Coronary artery (tissue), 2 donors: Measurements from ENCODE around the gene PCYOX1L.
A peak's percentile ranks its signal among the peaks of the same experiment; 100 is the strongest.
"Not testable (repeated sequence)": the region's sequence is repeated elsewhere in the genome, so short reads cannot be mapped to it uniquely, and the experiment has no call there.

ENCODE experiments used
- DNase-seq: peaks from one replicate; pipeline ENCODE4 v3.0.0-alpha.2; 2017; ENCODE audit warnings: low spot score
- H3K27ac ChIP-seq, 2 donors: fragments of 200-600 bp; sonication (generic); one replicate each; pipeline ENCODE4 v1.5.1; 2016 to 2019
- H3K4me3 ChIP-seq: fragments of 200-600 bp; sonication (generic); 2 replicates; pipeline ENCODE4 v1.5.1; 2016; ENCODE audit warnings: mild to moderate bottlenecking, moderate library complexity
- TF ChIP-seq, protein P1 (sequence below): fragments of 200-600 bp; sonication (generic); IDR thresholded peaks from one replicate; pipeline ENCODE4 v1.5.1; 2019; ENCODE audit warnings: antibody characterized with exemption

PCYOX1L gene

DNA sequence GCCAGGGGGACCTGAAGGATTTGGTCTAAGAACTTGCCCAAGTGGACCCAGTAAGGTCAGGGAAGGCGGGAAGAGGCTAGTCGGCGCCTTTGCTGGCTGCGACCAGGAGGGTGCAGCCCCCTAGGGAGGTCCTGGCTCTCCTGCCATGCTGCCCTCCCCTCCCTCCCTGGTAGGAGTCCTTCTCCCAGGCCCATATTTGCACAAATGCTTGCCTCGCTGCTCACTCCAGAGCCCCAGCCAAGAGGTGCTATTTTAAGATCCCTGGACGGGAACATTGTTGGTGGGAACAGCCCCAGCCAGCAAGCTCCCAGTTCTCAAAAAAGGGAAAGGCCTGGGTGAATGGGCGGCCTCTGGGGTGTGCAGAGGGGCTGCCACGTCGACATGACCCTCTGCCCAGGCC is 25.6 kb downstream of the PCYOX1L start:
- TF ChIP-seq, protein P1, sequence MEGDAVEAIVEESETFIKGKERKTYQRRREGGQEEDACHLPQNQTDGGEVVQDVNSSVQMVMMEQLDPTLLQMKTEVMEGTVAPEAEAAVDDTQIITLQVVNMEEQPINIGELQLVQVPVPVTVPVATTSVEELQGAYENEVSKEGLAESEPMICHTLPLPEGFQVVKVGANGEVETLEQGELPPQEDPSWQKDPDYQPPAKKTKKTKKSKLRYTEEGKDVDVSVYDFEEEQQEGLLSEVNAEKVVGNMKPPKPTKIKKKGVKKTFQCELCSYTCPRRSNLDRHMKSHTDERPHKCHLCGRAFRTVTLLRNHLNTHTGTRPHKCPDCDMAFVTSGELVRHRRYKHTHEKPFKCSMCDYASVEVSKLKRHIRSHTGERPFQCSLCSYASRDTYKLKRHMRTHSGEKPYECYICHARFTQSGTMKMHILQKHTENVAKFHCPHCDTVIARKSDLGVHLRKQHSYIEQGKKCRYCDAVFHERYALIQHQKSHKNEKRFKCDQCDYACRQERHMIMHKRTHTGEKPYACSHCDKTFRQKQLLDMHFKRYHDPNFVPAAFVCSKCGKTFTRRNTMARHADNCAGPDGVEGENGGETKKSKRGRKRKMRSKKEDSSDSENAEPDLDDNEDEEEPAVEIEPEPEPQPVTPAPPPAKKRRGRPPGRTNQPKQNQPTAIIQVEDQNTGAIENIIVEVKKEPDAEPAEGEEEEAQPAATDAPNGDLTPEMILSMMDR: no peak
- Histone ChIP-seq H3K4me3 (peak overlapping the region; percentile 59), H3K27ac (peak overlapping the region; percentile 85 to 91)
- peak; percentile 93 for DNase-seq

DNA sequence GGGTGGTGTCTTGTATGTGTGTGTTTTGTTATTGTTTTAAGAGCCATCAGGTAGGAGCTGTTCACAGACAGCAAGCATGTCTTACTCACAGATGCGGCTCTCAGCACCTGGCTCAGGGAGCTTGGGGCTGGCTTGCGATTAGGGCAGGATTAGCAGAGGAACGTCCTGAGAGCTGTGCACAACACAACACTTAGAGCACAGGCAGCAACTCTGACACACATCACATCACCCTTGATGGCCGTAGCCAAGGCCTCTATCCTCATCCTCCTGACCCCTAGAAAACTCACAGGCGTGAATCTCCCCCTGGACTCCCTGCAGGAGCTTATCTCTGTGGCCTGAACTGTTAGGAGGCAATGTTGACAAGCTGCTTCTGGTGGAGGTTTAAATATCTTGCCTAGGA is 28.3 kb downstream of the PCYOX1L start:
- TF ChIP-seq, protein P1: no peak
- no peak for DNase-seq
- Histone ChIP-seq H3K27ac (peak overlapping the region; percentile 85 to 91), H3K4me3 (peak overlapping the region; percentile 14)

DNA sequence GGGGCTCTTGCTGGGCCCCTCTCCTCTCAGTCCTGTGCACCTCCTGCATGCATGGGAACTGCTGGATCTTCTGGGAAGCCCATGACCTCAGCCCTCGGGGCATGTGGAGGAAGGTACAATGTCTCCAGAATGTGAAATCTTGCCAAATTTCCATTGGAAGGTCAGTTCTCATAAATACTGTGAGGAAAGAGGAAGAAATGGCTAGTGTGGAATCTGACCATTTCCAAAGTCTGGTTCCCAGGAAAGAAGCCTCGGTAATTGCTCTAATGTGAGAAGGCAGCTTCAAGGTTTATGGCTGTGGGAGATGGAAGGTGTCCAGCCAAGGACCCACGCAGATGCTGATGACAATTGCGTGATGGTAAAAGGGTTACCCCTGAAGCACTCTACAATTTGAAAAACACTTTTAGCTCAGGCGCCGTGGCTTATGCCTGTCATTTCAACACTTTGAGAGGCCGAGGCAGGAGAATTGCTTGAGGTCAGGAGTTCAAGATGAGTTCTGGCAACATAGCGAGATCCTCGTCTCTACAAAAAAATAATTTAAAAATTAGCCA is 29.3 kb downstream of the PCYOX1L start:
- H3K27ac ChIP-seq: peak overlapping the region; percentile 85 to 91
- no peak for DNase-seq

GRCh38 chr5:149387982-149388381 is 30.1 kb downstream of the PCYOX1L start:
- TF ChIP-seq, protein P1: no peak
- H3K27ac ChIP-seq: peak overlapping the region; percentile 85 to 91

More for the DNA sequence above, 29.3 kb downstream of the PCYOX1L start:
- H3K4me3 ChIP-seq: no peak overlapping the region
- TF ChIP-seq, protein P1: no peak

GRCh38 chr5:149388498-149389190 is 30.8 kb downstream of the PCYOX1L start:
- no peak for DNase-seq
- peak overlapping the region; percentile 85 to 91 for H3K27ac ChIP-seq
- no peak overlapping the region for H3K4me3 ChIP-seq
- TF ChIP-seq, protein P1: no peak

More at GRCh38 chr5:149387982-149388381, 30.1 kb downstream of the PCYOX1L start:
- no peak for DNase-seq
- no peak overlapping the region for H3K4me3 ChIP-seq

DNA sequence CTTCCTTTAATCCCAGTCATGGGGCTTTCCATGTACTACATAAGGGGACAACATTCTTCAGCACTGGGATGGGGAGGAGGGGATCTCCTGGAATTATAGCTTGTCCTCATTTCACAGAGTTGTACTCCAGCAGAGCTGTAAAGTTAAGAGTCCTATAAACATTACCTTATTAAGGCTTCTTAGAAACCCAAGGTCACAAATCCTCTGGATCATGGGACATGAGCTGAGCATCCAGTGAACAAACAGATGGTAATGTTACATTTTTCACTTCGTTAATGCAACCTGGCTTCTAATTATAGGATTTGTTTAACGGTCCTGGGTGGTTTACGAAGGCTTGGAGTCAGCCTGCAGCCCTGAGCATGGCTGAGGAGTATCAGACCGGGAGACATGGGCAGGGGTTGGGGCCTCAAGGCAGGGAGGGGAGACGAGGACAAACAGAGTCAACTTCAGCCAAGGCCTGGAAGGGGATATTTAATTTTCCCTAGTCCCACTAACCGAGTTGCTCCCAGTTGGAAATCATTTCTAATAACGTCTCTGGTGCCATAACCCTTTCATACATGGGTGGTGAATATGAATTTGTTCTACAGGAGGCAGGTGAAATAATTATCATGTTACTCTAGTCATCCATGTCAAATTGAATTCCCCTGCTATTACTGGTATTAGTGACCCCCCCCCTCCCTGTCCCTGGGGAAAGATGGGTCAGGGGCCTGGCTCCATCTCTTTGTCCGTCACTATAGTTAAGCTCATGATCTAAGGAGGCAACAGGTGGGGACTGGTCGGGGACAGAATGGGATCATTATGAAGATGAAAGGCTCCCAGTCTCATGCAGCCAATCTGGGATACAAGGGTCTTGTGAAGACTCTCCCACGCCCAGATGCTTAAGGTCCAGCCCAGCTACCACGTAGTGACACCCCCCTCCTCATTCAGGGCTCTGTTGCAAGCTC is 32.0 kb downstream of the PCYOX1L start:
- DNase-seq: no peak
- TF ChIP-seq, protein P1: no peak
- H3K27ac ChIP-seq: peak overlapping the region; percentile 85 to 91
- H3K4me3 ChIP-seq: no peak overlapping the region

GRCh38 chr5:149391076-149391475 is 33.2 kb downstream of the PCYOX1L start:
- H3K4me3 ChIP-seq, DNase-seq: not testable (repeated sequence)
- peak overlapping the region in 1 of 2 donors; percentile 85 for H3K27ac ChIP-seq
